IMR-90 (cell line): ENCODE measurements around the gene FOXP1. TPM values are rescaled to one million over a fixed set of nuclear protein-coding genes. Genes with fewer than 3 reads are reported as not detected.

Experiments
- ATAC-seq: fragments of 200-7000 bp; cut with Tn5 transposase; 2 replicates; pipeline ENCODE4 v1.9.1; 2020; ENCODE audit warnings: low read depth, mild to moderate bottlenecking, moderate library complexity
- BruUV-seq: library from RNA; stranded (reverse); fragments of 400-500 nt; replicated peaks from 2 replicates; lab custom pipeline; 2021; lab: Mats Ljungman, UMichigan
- CTCF ChIA-PET: fragments of 300-600 bp; formaldehyde crosslinking; extraction: SDS; loops from one replicate; lab custom pipeline; 2021; ENCODE audit warnings: antibody characterized with exemption; lab: Yijun Ruan, JAX
- POLR2A ChIA-PET: fragments of 300-600 bp; sonication (Branson Sonifier 250); formaldehyde crosslinking; loops from one replicate; lab custom pipeline; 2022; ENCODE audit warnings: antibody characterized with exemption; ENCODE audit not compliant: unreplicated experiment; lab: Charles Lee
- DNase-seq: peaks from one replicate; pipeline ENCODE4 v3.0.0; 2013
- H2AFZ ChIP-seq: replicated peaks from 2 replicates; pipeline ENCODE3; 2013; ENCODE audit warnings: low read length, mild to moderate bottlenecking; ENCODE audit not compliant: poor library complexity
- H2AK5ac ChIP-seq: 2 replicates; pipeline ENCODE4 v1.6.1; 2013; ENCODE audit warnings: low read depth, low read length, inconsistent platforms
- H2AK9ac ChIP-seq: replicated peaks from 2 replicates; pipeline ENCODE3; 2013; ENCODE audit warnings: mild to moderate bottlenecking, low read depth, low read length, moderate library complexity; ENCODE audit not compliant: poor library complexity
- H2BK120ac ChIP-seq: 2 replicates; pipeline ENCODE4 v1.6.1; 2013; ENCODE audit warnings: low read depth, low read length, inconsistent platforms
- H2BK15ac ChIP-seq: 3 replicates; pipeline ENCODE4 v1.6.1; 2013; ENCODE audit warnings: low read depth, low read length, inconsistent platforms
- H2BK20ac ChIP-seq: 2 replicates; pipeline ENCODE4 v1.6.1; 2013; ENCODE audit warnings: low read depth, mild to moderate bottlenecking, inconsistent platforms, low read length, moderate library complexity
- H2BK5ac ChIP-seq: 2 replicates; pipeline ENCODE4 v1.6.1; 2013; ENCODE audit warnings: mild to moderate bottlenecking, low read depth, low read length, inconsistent platforms; ENCODE audit not compliant: poor library complexity, severe bottlenecking
- H3K14ac ChIP-seq: replicated peaks from 2 replicates; pipeline ENCODE4 v1.6.1; 2013; ENCODE audit warnings: low read depth, low read length, inconsistent platforms
- H3K18ac ChIP-seq: 2 replicates; pipeline ENCODE4 v1.6.1; 2013; ENCODE audit warnings: low read depth, low read length, control low read depth
- H3K23ac ChIP-seq: 2 replicates; pipeline ENCODE4 v1.6.1; 2013; ENCODE audit warnings: low read depth, low read length, inconsistent platforms
- H3K27ac ChIP-seq: 2 replicates; pipeline ENCODE4 v1.5.1; 2013; ENCODE audit warnings: mild to moderate bottlenecking, control low read depth, low read length; ENCODE audit not compliant: insufficient read depth
- H3K27me3 ChIP-seq: 2 replicates; pipeline ENCODE4 v1.6.1; 2013; ENCODE audit warnings: low read length; ENCODE audit not compliant: control insufficient read depth, insufficient read depth
- H3K36me3 ChIP-seq: 2 replicates; pipeline ENCODE4 v1.6.1; 2013; ENCODE audit warnings: low read length, mixed read lengths; ENCODE audit not compliant: control insufficient read depth, insufficient read depth
- H3K4ac ChIP-seq: 2 replicates; pipeline ENCODE4 v1.6.1; 2013; ENCODE audit warnings: low read depth, low read length, inconsistent platforms
- H3K4me1 ChIP-seq: 2 replicates; pipeline ENCODE4 v1.6.1; 2013; ENCODE audit warnings: low read length, mixed read lengths; ENCODE audit not compliant: control insufficient read depth, insufficient read depth
- H3K4me2 ChIP-seq: 2 replicates; pipeline ENCODE4 v1.6.1; 2013; ENCODE audit warnings: low read depth, mild to moderate bottlenecking, control low read depth, low read length, moderate library complexity
- H3K4me3 ChIP-seq: 2 replicates; pipeline ENCODE4 v1.5.1; 2013; ENCODE audit warnings: low read depth, mild to moderate bottlenecking, control low read depth, low read length, moderate library complexity; ENCODE audit not compliant: insufficient read depth
- H3K56ac ChIP-seq: 2 replicates; pipeline ENCODE4 v1.6.1; 2013; ENCODE audit warnings: low read length, inconsistent platforms; ENCODE audit not compliant: insufficient read depth; ENCODE audit errors: extremely low read depth
- H3K79me1 ChIP-seq, 2 experiments: 2 replicates each; pipeline ENCODE4 v1.6.1; 2013; ENCODE audit warnings: low read length in 2 of 2, inconsistent platforms in 1 of 2, low read depth in 1 of 2
- H3K9ac ChIP-seq: 2 replicates; pipeline ENCODE4 v1.6.1; 2013; ENCODE audit warnings: low read depth, low read length, control low read depth
- H3K9me1 ChIP-seq: 2 replicates; pipeline ENCODE4 v1.6.1; 2013; ENCODE audit warnings: low read length, inconsistent platforms; ENCODE audit not compliant: insufficient read depth
- H3K9me3 ChIP-seq: 2 replicates; pipeline ENCODE4 v1.6.1; 2013; ENCODE audit warnings: low read length; ENCODE audit not compliant: control insufficient read depth, insufficient read depth
- H4K20me1 ChIP-seq: 2 replicates; pipeline ENCODE4 v1.6.1; 2013; ENCODE audit warnings: low read length, inconsistent platforms; ENCODE audit not compliant: insufficient read depth
- H4K5ac ChIP-seq: 2 replicates; pipeline ENCODE4 v1.6.1; 2013; ENCODE audit warnings: mild to moderate bottlenecking, low read depth, low read length, control low read depth
- H4K8ac ChIP-seq, 2 experiments: 2 replicates each; pipeline ENCODE4 v1.6.1; 2013; ENCODE audit warnings: low read depth in 2 of 2, low read length in 2 of 2, control low read depth in 1 of 2, inconsistent platforms in 1 of 2
- H4K91ac ChIP-seq: 2 replicates; pipeline ENCODE4 v1.6.1; 2013; ENCODE audit warnings: low read depth, low read length, inconsistent platforms; ENCODE audit not compliant: insufficient read depth
- BHLHE40 ChIP-seq: fragments of 150-350 bp; IDR thresholded peaks from 2 replicates; pipeline ENCODE4 v1.6.1; 2016; ENCODE audit warnings: mild to moderate bottlenecking, low read depth, low read length
- CEBPB ChIP-seq: IDR thresholded peaks from 2 replicates; pipeline ENCODE4 v1.6.1; 2012; ENCODE audit warnings: low read depth, low read length, improper control_type of control experiment
- CHD1 ChIP-seq: IDR thresholded peaks from 2 replicates; pipeline ENCODE4 v1.6.1; 2012; ENCODE audit warnings: low read depth, low read length, improper control_type of control experiment
- CTCF ChIP-seq: conservative IDR thresholded peaks from 2 replicates; pipeline ENCODE4 v1.5.1; 2012; ENCODE audit warnings: mild to moderate bottlenecking, low read depth, low read length, improper control_type of control experiment
- ELK1 ChIP-seq: fragments of 150-350 bp; IDR thresholded peaks from 2 replicates; pipeline ENCODE4 v1.6.1; 2016; ENCODE audit warnings: low read depth, mild to moderate bottlenecking, low read length, moderate library complexity, borderline replicate concordance
- FOS ChIP-seq: fragments of 150-350 bp; IDR thresholded peaks from 2 replicates; pipeline ENCODE4 v1.6.1; 2016; ENCODE audit warnings: low read depth, low read length
- MAFK ChIP-seq: IDR thresholded peaks from 2 replicates; pipeline ENCODE4 v1.6.1; 2012; ENCODE audit warnings: low read depth, low read length, improper control_type of control experiment
- MAZ ChIP-seq: IDR thresholded peaks from 2 replicates; pipeline ENCODE4 v1.6.1; 2012; ENCODE audit warnings: low read depth, mild to moderate bottlenecking, low read length, improper control_type of control experiment, moderate library complexity, borderline replicate concordance
- MXI1 ChIP-seq: IDR thresholded peaks from 2 replicates; pipeline ENCODE4 v1.6.1; 2012; ENCODE audit warnings: low read depth, mild to moderate bottlenecking, low read length, moderate library complexity, borderline replicate concordance
- NFE2L2 ChIP-seq: fragments of 150-350 bp; IDR thresholded peaks from 2 replicates; pipeline ENCODE4 v1.6.1; 2016; ENCODE audit warnings: low read depth, mild to moderate bottlenecking, low read length
- POLR2A ChIP-seq: IDR thresholded peaks from 2 replicates; pipeline ENCODE4 v1.6.1; 2012; ENCODE audit warnings: mild to moderate bottlenecking, low read depth, low read length
- RAD21 ChIP-seq: IDR thresholded peaks from 2 replicates; pipeline ENCODE4 v1.6.1; 2012; ENCODE audit warnings: low read length, improper control_type of control experiment
- RCOR1 ChIP-seq: IDR thresholded peaks from 2 replicates; pipeline ENCODE4 v1.6.1; 2012; ENCODE audit warnings: mild to moderate bottlenecking, low read length, improper control_type of control experiment; ENCODE audit not compliant: insufficient replicate concordance
- RFX5 ChIP-seq: IDR thresholded peaks from 2 replicates; pipeline ENCODE4 v1.8.0; 2012; ENCODE audit warnings: low read depth, mild to moderate bottlenecking, low read length, moderate library complexity
- SMC3 ChIP-seq: fragments of 150-350 bp; IDR thresholded peaks from 2 replicates; pipeline ENCODE4 v1.6.1; 2016; ENCODE audit warnings: low read depth, mild to moderate bottlenecking, antibody characterized with exemption, low read length, moderate library complexity
- WGBS, 2 experiments: methylation state at CpG; one replicate each; pipeline versions ENCODE4 v1.1.5 to v1.1.7; 2013; ENCODE audit warnings: missing lambda C conversion rate in 2 of 2; ENCODE audit not compliant: insufficient read length in 1 of 2; ENCODE audit errors: extremely low coverage in 2 of 2; 5-methylcytosine and 5-hydroxymethylcytosine counted together
- dilution Hi-C: fragments of 300-500 bp; cut with HindIII; formaldehyde crosslinking; loops from one replicate; pipeline ENCODE4 v1.14.3; 2018; ENCODE audit warnings: low sequenced_read_pairs; ENCODE audit not compliant: unreplicated experiment
- in situ Hi-C: fragments of 300-500 bp; cut with MboI; formaldehyde crosslinking; loops from 3 replicates; pipeline ENCODE4 v1.14.3; 2019; ENCODE audit warnings: low sequenced_read_pairs, inconsistent platforms, mixed read lengths
- intact Hi-C: fragments of 100-400 bp; cut with micrococcal nuclease; formaldehyde crosslinking; loops from 2 replicates; pipeline ENCODE4 v1.10.0; 2022
- polyA plus RNA-seq, 3 experiments: library from polyadenylated mRNA; depleted of rRNA; stranded (reverse); fragments of >200 nt; gene quantifications; 2 replicates each; pipeline ENCODE4 v1.2.3, GENCODE V29; 2012; ENCODE audit warnings: low replicate concordance in 1 of 3
- total RNA-seq: library from RNA; depleted of rRNA; stranded (reverse); fragments of >200 nt; gene quantifications from 2 replicates; pipeline ENCODE4 v1.2.3, GENCODE V29; 2012
- TF ChIP-seq, protein P1 (sequence below): fragments of 150-350 bp; IDR thresholded peaks from 2 replicates; pipeline ENCODE4 v1.6.1; 2017; ENCODE audit warnings: mild to moderate bottlenecking, antibody characterized with exemption, low read length, low read depth

The FOXP1 gene
- total and polyA plus RNA-seq, 2 of the 4 experiments (the other 2 are of a cell fraction) = 37.0 to 132 TPM

DNA sequence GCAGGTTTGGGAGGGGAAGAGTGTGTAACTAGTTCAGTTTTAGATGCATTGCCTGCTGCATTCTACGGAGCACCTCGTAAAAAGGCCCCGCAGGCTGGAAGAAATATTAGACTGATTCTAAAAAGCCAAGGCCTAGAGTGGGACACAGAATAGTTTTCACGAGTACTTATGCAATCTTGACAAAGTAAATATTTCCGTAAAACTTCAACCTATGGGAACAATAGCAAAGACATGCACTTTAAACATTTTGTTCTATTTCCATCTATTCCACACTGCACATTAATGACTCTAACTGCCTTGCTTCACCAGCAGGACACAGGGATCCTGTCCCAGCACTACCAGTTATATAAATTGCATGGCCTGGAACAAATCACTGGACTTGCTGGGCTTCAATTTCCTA is 260.0 kb downstream of the FOXP1 start:
- Histone ChIP-seq H2AK5ac (no peak overlapping the region), H3K4ac (no peak overlapping the region), H3K18ac (no peak overlapping the region), H3K9me1 (peaks cover 3% of the 10 kb centered on the region; the same call in 1 of the 2 replicates), H3K56ac (no peak overlapping the region), H3K4me3 (no peak overlapping the region), H2BK15ac (no peak overlapping the region), H3K4me1 (peaks cover 5% of the 10 kb centered on the region; the same call in 1 of the 2 replicates), H4K20me1 (no peaks in the 10 kb centered on the region), H3K14ac (no peak overlapping the region), H3K27me3 (no peaks in the 10 kb centered on the region), H3K27ac (no peak overlapping the region), H3K4me2 (no peak overlapping the region), H2BK5ac (no peak overlapping the region), H3K23ac (no peak overlapping the region), H3K79me1 (peaks cover 10% of the 10 kb centered on the region in 2 experiments; a peak in 3 of 4 replicates), H4K91ac (no peak overlapping the region), H3K36me3 (no peaks in the 10 kb centered on the region), H4K8ac (no peak overlapping the region), H4K5ac (no peak overlapping the region), H3K9ac (no peak overlapping the region), H2AK9ac (no peak overlapping the region), H3K9me3 (no peaks in the 10 kb centered on the region), H2AFZ (no peak overlapping the region), H2BK120ac (no peak overlapping the region), H2BK20ac (no peak overlapping the region)
- POLR2A ChIA-PET = no interaction called here
- no peak for TF ChIP-seq CTCF
- no peak for TF ChIP-seq CHD1
- no peak for TF ChIP-seq CEBPB
- TF ChIP-seq MXI1 = no peak
- TF ChIP-seq RFX5 = no peak
- TF ChIP-seq RCOR1 = no peak
- TF ChIP-seq ELK1 = no peak
- TF ChIP-seq SMC3 = no peak
- TF ChIP-seq RAD21 = no peak
- TF ChIP-seq BHLHE40 = no peak
- TF ChIP-seq NFE2L2 = no peak
- TF ChIP-seq MAZ = no peak
- no peak for TF ChIP-seq FOS
- no peak for TF ChIP-seq MAFK
- TF ChIP-seq, protein P1, sequence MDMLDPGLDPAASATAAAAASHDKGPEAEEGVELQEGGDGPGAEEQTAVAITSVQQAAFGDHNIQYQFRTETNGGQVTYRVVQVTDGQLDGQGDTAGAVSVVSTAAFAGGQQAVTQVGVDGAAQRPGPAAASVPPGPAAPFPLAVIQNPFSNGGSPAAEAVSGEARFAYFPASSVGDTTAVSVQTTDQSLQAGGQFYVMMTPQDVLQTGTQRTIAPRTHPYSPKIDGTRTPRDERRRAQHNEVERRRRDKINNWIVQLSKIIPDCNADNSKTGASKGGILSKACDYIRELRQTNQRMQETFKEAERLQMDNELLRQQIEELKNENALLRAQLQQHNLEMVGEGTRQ = no peak
- TF ChIP-seq POLR2A = no peak
- CTCF ChIA-PET = no interaction called here
- ATAC-seq (no peak), DNase-seq (no peak)
- 100% methylated on average over 3 of the region's 5 CpGs; no CpG with 5 or more reads in 1 of the 2 experiments for WGBS, 2 experiments
- intact Hi-C loops = no loop called here
- dilution Hi-C loops = no loop called here
- in situ Hi-C loops = loop anchor here (25.0 kb wide), 1 partner anchor 611 kb away; no protein-coding TSS in a partner anchor
- no TSS peak for BruUV-seq
